Suppressor macrophage treated with lipopolysaccharide for 4 hours (primary cell): ENCODE data around the gene GHRL.

ENCODE experiments used
- DNase-seq: peaks from one replicate; pipeline ENCODE4 v3.0.0-alpha.2; 2020

GHRL gene

DNA sequence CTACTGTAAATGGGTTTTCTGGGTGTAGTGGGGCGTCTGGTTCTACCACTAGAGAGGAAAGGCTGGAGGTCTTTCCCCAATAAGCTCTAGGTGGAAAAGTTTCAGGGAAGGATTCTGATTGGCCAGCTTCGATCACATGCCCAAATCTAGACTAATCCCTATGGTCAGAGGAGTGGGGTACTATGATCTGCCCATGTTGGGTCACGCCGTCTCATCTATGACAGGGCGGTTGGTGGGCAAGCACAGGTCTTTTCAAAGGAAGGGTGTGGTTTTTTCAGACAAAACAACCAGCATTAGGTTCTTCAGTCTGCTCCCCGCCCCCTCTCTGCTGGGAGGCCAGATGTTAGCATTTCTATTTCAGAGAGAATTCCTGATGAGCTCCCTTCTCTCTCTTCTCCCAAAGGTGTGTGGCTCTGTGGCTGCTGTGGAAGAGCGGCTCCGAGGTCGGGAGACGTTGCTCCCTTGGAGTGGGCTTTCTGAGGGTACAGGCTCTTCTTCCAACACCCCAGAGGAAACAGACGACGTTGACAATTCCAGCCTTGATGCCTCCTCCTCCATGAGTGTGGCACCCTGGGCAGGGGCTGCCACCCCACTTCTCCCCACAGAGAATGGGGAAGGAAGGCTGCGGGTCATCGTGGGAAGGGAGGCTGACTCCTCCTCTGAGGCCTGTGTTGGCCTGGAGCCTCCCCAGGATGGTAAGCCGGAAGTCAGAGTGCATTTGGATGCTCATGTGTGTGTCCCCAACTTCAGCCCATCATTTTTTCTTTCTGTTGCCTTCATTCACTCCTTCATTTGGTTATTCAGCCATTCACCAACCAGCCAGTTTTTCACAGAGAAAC lies 54.2 kb downstream of the GHRL start:
- DNase-seq = no peak
